ENCODE results near the gene ZC3H11A.
"Not testable (repeated sequence)": the region's sequence is repeated elsewhere in the genome, so short reads cannot be mapped to it uniquely, and the experiment has no call there.

ZC3H11A gene

DNA sequence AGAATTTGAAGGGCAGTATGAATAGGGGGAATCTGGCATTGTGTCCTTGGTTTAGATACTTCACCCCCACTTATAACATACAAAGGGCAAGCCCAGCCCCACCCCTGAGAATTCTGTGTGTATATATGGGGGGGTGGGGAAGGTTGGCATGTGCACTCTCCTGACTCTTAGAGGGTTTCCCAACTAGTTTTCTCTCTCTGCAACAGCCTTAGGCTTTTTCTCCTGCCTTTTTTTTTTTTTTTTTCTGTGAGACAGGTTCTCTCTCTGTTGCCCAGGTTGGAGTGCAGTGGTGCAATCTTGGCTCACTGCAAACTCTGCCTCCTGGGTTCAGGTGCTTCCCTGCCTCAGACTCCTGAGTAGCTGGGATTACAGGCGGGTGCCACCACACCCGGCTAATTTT lies 2.9 kb upstream of the ZC3H11A start:
- ATAC-seq (replicated peaks; ENCODE audit: extremely low read depth, poor library complexity, severe bottlenecking) (no peak), DNase-seq (ENCODE audit: low spot score in 2 of 2) (no peak)
- peaks cover 14% of the 10 kb centered on the region for H3K36me3 Mint-ChIP-seq (ENCODE audit: insufficient read depth)
- no peak overlapping the region for H3K4me3 Mint-ChIP-seq
- H3K27me3 Mint-ChIP-seq, result no peaks in the 10 kb centered on the region
- H3K27ac Mint-ChIP-seq (ENCODE audit: low read depth), result no peak overlapping the region
- H3K4me1 Mint-ChIP-seq, result peaks cover 24% of the 10 kb centered on the region
- no peaks in the 10 kb centered on the region for H3K9me3 Mint-ChIP-seq

DNA sequence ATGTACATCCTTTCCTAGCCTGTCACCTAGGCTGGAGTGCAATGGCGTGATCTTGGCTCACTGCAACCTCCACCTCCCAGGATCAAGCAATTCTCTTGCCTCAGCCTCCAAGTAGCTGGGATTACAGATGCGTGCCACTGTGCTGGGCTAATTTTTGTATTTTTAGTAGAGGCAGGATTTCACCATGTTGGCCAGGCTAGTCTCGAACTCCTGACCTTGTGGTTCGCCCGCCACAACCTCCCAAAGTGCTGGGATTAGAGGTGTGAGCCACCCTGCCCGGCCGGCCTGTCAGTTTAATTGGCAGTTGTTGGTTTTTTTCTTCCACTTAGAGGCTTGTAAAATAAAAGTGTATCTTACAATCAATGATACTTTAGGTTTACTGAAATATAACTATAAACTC lies 1.9 kb upstream of the ZC3H11A start:
- Mint-ChIP-seq H3K36me3 (ENCODE audit: insufficient read depth) (peaks cover 22% of the 10 kb centered on the region), H3K27ac (ENCODE audit: low read depth) (peak overlapping the region; percentile 36), H3K4me3 (peak overlapping the region; percentile 29), H3K4me1 (peaks cover 34% of the 10 kb centered on the region)
- not testable (repeated sequence) for ATAC-seq (replicated peaks; ENCODE audit: extremely low read depth, poor library complexity, severe bottlenecking); H3K27me3 Mint-ChIP-seq; H3K9me3 Mint-ChIP-seq; DNase-seq (ENCODE audit: low spot score in 2 of 2)

DNA sequence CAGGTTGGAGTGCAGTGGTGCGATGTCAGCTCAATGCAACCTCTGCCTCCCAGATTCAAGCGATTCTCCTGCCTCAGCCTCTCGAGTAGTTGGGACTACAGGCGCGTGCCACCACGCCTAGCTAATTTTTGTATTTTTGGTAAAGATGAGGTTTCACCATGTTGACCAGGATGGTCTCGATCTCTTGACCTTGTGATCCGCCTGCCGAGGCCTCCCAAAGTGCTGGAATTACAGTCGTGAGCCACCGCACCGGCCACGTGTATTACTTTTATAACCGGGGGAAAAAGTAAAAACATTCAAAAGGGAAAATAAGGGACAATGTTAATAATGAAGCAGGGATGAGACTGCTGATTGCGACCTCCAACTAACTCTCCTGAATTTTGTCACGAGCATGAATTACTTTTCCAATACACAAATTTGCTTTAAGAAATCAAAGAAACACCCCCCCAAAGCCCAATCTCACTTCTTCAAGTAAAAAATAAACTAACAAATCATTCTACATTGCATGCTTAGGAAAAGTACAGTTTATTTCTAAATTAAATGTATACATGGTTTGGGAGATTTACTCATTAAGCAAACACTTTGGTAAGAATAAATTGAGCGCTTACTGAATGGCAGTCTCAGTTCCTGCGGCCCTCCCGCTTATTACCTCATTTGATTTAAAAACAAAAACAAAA lies 521 bp upstream of the ZC3H11A start:
- no peaks in the 10 kb centered on the region for H3K9me3 Mint-ChIP-seq
- peak overlapping the region; percentile 91 for H3K4me3 Mint-ChIP-seq
- H3K36me3 Mint-ChIP-seq (ENCODE audit: insufficient read depth), result peaks cover 28% of the 10 kb centered on the region
- H3K27me3 Mint-ChIP-seq, result no peaks in the 10 kb centered on the region
- DNase-seq (ENCODE audit: low spot score in 2 of 2) (no peak), ATAC-seq (replicated peaks; ENCODE audit: extremely low read depth, poor library complexity, severe bottlenecking) (no peak)
- peaks cover 43% of the 10 kb centered on the region for H3K4me1 Mint-ChIP-seq
- H3K27ac Mint-ChIP-seq (ENCODE audit: low read depth), result peak overlapping the region; percentile 90

DNA sequence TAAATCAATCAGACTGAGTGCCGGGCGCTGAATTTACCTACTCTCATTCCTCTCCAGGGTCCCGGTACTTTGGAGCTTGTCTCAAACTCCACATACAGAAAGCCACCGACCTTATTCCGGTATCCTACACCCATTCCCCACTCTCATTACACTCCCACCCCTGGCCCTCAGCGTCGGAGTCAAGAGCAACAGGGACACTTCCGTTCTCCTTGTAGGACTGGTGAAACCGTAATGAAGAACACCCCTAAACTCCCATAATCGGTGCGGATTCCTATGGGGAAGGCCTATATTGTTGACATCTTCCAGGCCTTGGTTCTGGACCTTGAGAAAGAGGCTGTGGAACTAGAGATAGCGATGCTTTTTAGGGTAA lies 798 bp downstream of the ZC3H11A start:
- H3K9me3 Mint-ChIP-seq, result no peaks in the 10 kb centered on the region
- H3K27ac Mint-ChIP-seq (ENCODE audit: low read depth), result peak overlapping the region; percentile 90
- peaks cover 47% of the 10 kb centered on the region for H3K4me1 Mint-ChIP-seq
- H3K27me3 Mint-ChIP-seq, result no peaks in the 10 kb centered on the region
- DNase-seq (ENCODE audit: low spot score in 2 of 2) (peak in 1 of 2 donors; percentile 10), ATAC-seq (replicated peaks; ENCODE audit: extremely low read depth, poor library complexity, severe bottlenecking) (peak; percentile 11)
- H3K36me3 Mint-ChIP-seq (ENCODE audit: insufficient read depth), result peaks cover 31% of the 10 kb centered on the region
- H3K4me3 Mint-ChIP-seq, result peak overlapping the region; percentile 91

DNA sequence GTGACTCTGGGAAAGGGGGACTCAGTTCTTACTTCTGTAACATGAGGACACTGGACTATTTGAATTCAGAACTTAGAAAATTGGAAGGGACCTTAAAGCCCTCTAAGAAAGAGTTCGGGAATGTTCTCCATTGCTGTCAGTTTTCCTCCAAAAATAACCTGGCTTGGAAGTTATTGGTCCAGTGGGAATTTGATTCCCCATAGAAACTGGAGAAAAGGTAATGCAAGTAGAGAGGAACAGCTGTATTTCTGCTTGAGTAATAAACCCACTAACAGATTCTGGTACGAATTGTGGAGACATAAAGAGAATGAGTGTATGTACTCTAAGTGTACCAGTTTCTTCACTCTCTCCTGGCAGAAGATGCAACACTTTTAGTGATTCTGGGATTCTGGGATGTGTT lies 1.8 kb downstream of the ZC3H11A start:
- H3K36me3 Mint-ChIP-seq (ENCODE audit: insufficient read depth), result peaks cover 31% of the 10 kb centered on the region
- DNase-seq (ENCODE audit: low spot score in 2 of 2) (no peak), ATAC-seq (replicated peaks; ENCODE audit: extremely low read depth, poor library complexity, severe bottlenecking) (no peak)
- H3K27ac Mint-ChIP-seq (ENCODE audit: low read depth), result no peak overlapping the region
- peaks cover 47% of the 10 kb centered on the region for H3K4me1 Mint-ChIP-seq
- H3K4me3 Mint-ChIP-seq, result peak overlapping the region; percentile 91
- no peaks in the 10 kb centered on the region for H3K9me3 Mint-ChIP-seq
- no peaks in the 10 kb centered on the region for H3K27me3 Mint-ChIP-seq

DNA sequence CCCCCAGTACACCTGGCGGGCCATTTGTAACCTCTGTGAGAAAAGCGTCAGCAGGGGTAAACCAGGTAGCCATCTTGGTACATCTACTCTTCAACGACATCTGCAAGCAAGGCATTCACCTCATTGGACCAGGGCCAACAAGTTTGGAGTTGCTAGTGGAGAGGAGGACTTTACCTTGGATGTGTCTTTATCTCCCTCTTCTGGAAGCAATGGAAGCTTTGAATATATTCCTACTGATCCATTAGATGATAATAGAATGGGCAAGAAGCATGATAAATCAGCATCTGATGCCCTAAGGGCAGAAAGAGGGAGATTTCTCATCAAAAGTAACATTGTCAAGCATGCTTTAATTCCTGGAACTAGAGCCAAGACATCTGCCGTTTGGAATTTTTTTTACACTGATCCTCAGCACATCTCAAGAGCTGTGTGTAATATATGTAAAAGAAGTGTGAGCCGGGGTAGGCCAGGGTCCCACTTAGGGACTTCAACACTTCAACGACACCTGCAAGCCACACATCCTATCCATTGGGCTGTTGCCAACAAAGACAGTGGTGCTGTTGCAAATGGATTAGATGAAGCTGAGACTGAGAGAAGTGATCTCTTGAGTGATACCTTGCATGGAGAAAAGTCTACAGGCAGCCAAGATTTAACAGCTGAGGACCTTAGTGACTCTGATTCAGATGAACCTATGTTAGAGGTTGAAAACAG lies 2.7 kb downstream of the ZC3H11A start:
- Mint-ChIP-seq H3K36me3 (ENCODE audit: insufficient read depth) (peaks cover 36% of the 10 kb centered on the region), H3K4me3 (peak overlapping the region; percentile 91), H3K4me1 (peaks cover 53% of the 10 kb centered on the region)

DNA sequence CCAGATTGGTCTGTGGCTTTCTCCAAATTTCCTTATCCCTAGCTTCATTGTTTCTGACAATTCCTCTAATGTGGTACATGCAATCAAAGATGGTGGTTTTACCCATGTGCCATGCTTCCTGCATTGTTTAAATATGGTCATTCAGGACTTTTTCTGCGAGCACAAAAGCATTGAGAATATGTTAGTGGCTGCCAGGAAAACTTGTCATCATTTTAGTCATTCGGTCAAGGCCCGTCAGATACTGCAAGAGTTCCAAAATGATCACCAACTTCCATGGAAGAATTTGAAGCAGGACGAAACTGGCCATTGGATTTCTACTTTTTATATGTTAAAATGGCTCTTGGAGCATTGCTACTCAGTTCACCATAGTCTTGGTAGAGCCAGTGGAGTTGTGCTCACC lies 3.7 kb downstream of the ZC3H11A start:
- ATAC-seq (replicated peaks; ENCODE audit: extremely low read depth, poor library complexity, severe bottlenecking) (no peak), DNase-seq (ENCODE audit: low spot score in 2 of 2) (no peak)
- H3K9me3 Mint-ChIP-seq, result no peaks in the 10 kb centered on the region
- peaks cover 63% of the 10 kb centered on the region for H3K4me1 Mint-ChIP-seq
- H3K27ac Mint-ChIP-seq (ENCODE audit: low read depth), result no peak overlapping the region
- no peaks in the 10 kb centered on the region for H3K27me3 Mint-ChIP-seq
- H3K36me3 Mint-ChIP-seq (ENCODE audit: insufficient read depth), result peaks cover 46% of the 10 kb centered on the region
- H3K4me3 Mint-ChIP-seq, result no peak overlapping the region

More for the DNA sequence above, 2.7 kb downstream of the ZC3H11A start:
- Mint-ChIP-seq H3K27me3 (no peaks in the 10 kb centered on the region), H3K27ac (ENCODE audit: low read depth) (no peak overlapping the region), H3K9me3 (no peaks in the 10 kb centered on the region)
- DNase-seq (ENCODE audit: low spot score in 2 of 2) (no peak), ATAC-seq (replicated peaks; ENCODE audit: extremely low read depth, poor library complexity, severe bottlenecking) (no peak)

DNA sequence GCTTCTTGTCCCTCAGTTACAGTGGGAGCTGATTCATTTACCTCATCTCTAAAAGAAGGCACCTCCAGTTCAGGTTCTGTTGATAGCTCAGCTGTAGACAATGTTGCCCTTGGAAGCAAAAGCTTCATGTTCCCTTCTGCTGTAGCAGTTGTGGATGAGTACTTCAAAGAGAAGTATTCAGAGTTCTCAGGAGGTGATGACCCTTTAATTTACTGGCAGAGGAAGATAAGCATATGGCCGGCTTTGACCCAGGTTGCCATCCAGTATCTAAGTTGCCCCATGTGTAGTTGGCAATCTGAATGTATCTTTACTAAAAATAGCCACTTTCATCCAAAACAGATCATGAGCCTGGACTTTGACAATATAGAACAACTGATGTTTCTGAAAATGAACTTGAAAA lies 4.5 kb downstream of the ZC3H11A start:
- Mint-ChIP-seq H3K4me1 (peaks cover 66% of the 10 kb centered on the region), H3K27me3 (no peaks in the 10 kb centered on the region), H3K9me3 (no peaks in the 10 kb centered on the region), H3K27ac (ENCODE audit: low read depth) (no peak overlapping the region), H3K4me3 (no peak overlapping the region), H3K36me3 (ENCODE audit: insufficient read depth) (peaks cover 54% of the 10 kb centered on the region)
- DNase-seq (ENCODE audit: low spot score in 2 of 2) (no peak), ATAC-seq (replicated peaks; ENCODE audit: extremely low read depth, poor library complexity, severe bottlenecking) (no peak)

DNA sequence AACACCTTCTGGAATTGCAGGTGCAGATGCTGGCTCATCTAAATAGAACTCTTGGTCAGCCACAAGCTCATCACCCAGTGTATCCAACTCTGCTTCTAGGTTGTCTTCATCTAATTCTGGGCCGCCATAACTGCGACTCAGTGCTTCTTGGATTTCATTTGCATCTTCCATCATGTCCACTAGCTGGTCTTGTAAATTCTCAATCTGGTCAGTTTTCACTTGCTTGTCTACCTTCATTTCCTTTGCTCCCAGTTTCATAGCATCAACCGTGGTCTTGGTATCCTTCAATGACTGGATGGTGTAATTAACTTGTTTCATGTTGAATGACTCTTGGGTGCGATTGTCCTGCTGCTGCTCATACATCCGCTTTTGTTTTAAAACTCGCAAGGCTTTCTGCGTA lies 10.3 kb downstream of the ZC3H11A start:
- no peak overlapping the region for H3K4me3 Mint-ChIP-seq
- peak overlapping the region; percentile 39 for H3K27ac Mint-ChIP-seq (ENCODE audit: low read depth)
- H3K9me3 Mint-ChIP-seq, result no peaks in the 10 kb centered on the region
- H3K4me1 Mint-ChIP-seq, result peaks cover 33% of the 10 kb centered on the region
- H3K36me3 Mint-ChIP-seq (ENCODE audit: insufficient read depth), result peaks cover 60% of the 10 kb centered on the region
- ATAC-seq (replicated peaks; ENCODE audit: extremely low read depth, poor library complexity, severe bottlenecking) (no peak), DNase-seq (ENCODE audit: low spot score in 2 of 2) (no peak)
- H3K27me3 Mint-ChIP-seq, result no peaks in the 10 kb centered on the region

DNA sequence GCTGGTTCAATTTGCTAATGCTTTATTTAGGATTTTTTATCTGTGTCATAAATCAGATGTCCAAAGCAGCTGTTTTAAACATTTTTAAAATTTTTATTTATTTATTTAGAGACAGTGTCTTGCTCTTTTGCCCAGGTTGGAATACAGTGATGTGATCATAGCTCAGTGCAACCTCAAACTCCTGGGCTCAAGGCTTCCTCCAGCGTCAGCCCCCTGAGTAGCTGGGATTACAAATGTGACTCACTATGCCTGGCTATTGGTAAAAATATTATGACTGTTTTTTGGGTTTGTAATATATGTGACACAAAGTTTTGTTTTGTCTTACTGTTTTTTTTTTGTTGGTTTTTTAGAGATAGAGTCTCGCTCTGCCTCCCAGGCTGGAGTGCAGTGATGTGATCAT lies 11.8 kb downstream of the ZC3H11A start:
- Mint-ChIP-seq H3K9me3 (no peaks in the 10 kb centered on the region), H3K4me3 (no peak overlapping the region), H3K4me1 (peaks cover 39% of the 10 kb centered on the region), H3K27ac (ENCODE audit: low read depth) (peak overlapping the region; percentile 32), H3K27me3 (no peaks in the 10 kb centered on the region), H3K36me3 (ENCODE audit: insufficient read depth) (peaks cover 65% of the 10 kb centered on the region)
- ATAC-seq (replicated peaks; ENCODE audit: extremely low read depth, poor library complexity, severe bottlenecking), result no peak
- DNase-seq (ENCODE audit: low spot score in 2 of 2), result no peak

DNA sequence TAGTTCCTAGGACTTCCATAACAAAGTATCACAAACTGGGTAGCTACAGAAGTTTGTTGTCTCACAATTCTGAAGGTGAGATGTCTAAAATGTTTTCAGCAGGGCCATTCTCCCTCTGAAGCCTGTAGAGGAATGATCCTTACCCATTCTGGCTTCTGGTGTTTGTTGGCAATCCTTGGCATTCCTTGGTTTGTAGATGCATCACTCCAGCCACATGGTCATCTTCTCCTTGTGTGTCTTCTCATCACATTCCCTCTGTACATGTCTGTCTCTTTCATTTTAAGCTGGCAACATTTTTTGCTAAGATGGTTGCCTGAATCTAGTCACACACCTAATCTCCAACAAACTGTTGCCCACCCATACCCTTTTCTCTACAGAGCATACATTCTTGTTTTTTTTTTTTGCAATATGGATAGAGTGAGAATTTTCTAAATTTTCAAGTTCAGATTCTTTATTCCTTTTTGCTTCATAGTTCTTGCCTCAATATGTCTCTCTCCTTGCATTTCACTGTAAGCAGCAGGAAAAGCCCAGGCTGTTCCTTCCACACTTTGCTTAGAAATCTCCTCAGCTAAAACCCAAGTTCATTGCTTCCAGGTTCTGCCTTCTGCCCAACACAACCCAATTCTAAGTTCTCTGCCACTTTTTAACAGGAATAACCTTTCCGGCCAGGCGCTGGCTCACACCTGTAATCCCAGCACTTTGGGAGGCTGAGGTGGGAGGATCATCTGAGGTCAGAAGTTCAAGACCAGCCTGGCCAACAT lies 18.3 kb downstream of the ZC3H11A start:
- DNase-seq (ENCODE audit: low spot score in 2 of 2), result no peak
- Mint-ChIP-seq H3K4me1 (peaks cover 27% of the 10 kb centered on the region), H3K27me3 (no peaks in the 10 kb centered on the region), H3K36me3 (ENCODE audit: insufficient read depth) (peaks cover 66% of the 10 kb centered on the region), H3K9me3 (no peaks in the 10 kb centered on the region), H3K27ac (ENCODE audit: low read depth) (no peak overlapping the region), H3K4me3 (no peak overlapping the region)
- no peak for ATAC-seq (replicated peaks; ENCODE audit: extremely low read depth, poor library complexity, severe bottlenecking)

DNA sequence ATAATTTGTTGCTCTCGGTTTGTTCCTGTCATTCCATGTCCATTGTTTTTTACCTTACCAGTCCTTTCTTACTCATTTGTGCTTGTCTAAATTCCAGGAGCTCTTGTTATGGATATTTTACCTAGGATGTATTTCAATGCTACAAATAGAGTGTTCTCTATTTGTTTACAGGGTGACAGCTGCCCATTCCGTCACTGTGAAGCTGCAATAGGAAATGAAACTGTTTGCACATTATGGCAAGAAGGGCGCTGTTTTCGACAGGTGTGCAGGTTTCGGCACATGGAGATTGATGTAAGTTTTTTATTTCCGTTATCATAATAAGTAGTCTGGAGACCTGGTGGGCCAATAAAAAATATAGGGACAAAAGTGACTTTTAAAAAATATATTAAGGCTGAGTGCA lies 23.0 kb downstream of the ZC3H11A start:
- Mint-ChIP-seq H3K36me3 (ENCODE audit: insufficient read depth) (peaks cover 81% of the 10 kb centered on the region), H3K27ac (ENCODE audit: low read depth) (no peak overlapping the region), H3K4me1 (peaks cover 41% of the 10 kb centered on the region), H3K27me3 (no peaks in the 10 kb centered on the region), H3K4me3 (no peak overlapping the region), H3K9me3 (no peaks in the 10 kb centered on the region)
- DNase-seq (ENCODE audit: low spot score in 2 of 2) (no peak), ATAC-seq (replicated peaks; ENCODE audit: extremely low read depth, poor library complexity, severe bottlenecking) (no peak)

DNA sequence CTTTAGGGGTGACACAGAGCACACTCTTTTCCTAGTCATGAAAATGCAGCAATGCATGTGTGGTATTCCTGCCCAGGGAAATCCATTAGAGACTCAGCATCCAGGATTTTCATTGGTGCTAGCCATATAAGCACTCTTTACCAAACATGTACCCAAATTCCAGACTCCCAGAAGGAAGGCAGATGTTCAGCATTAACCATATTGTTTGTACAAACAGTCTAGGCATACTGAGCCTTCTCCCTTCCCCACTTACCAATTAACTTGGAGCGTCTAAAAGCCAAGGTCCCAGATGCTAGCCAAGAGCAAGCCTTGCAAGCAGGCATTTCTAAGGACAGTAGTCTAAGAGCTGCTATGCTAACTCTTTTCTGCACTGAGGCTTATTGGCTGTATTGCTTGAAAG lies 27.9 kb downstream of the ZC3H11A start:
- Mint-ChIP-seq H3K36me3 (ENCODE audit: insufficient read depth) (peaks cover 81% of the 10 kb centered on the region), H3K9me3 (no peaks in the 10 kb centered on the region), H3K4me1 (peaks cover 41% of the 10 kb centered on the region), H3K27ac (ENCODE audit: low read depth) (no peak overlapping the region), H3K27me3 (no peaks in the 10 kb centered on the region), H3K4me3 (no peak overlapping the region)
- no peak for ATAC-seq (replicated peaks; ENCODE audit: extremely low read depth, poor library complexity, severe bottlenecking)
- no peak for DNase-seq (ENCODE audit: low spot score in 2 of 2)

All from central memory CD8-positive, alpha-beta T cell (primary cell).